K562 (cell line): ENCODE data around the gene HPX. TPM values are rescaled to one million over a fixed set of nuclear protein-coding genes. Genes with fewer than 3 reads are reported as not detected.

Experiments
- KLF1 ChIP-seq: fragments of 450-650 bp; IDR thresholded peaks from 2 replicates; pipeline ENCODE4 v1.6.1; 2016; ENCODE audit warnings: missing genetic modification characterization, missing compliant biosample characterization
- MCM5 ChIP-seq: fragments of 450-650 bp; IDR thresholded peaks from 2 replicates; pipeline ENCODE4 v1.6.1; 2016; ENCODE audit warnings: low read depth
- PHTF2 ChIP-seq: fragments of 250-450 bp; sonication (Bioruptor Pico); IDR thresholded peaks from 2 replicates; pipeline ENCODE4 v1.5.0; 2021; ENCODE audit warnings: mild to moderate bottlenecking
- POLR2A ChIP-seq: fragments of 450-650 bp; conservative IDR thresholded peaks from 2 replicates; pipeline ENCODE4 v1.6.1; 2016
- POLR2H ChIP-seq: IDR thresholded peaks from 2 replicates; pipeline ENCODE4 v1.6.1; 2016; ENCODE audit warnings: missing genetic modification characterization, low read depth, mild to moderate bottlenecking, control low read depth, missing compliant biosample characterization, moderate library complexity
- SP2 ChIP-seq: IDR thresholded peaks from 2 replicates; pipeline ENCODE4 v1.6.1; 2011; ENCODE audit warnings: mild to moderate bottlenecking, low read depth, low read length, moderate library complexity; ENCODE audit not compliant: poor library complexity, severe bottlenecking; ENCODE audit errors: extremely low read depth
- ZNF165 ChIP-seq: fragments of 250-450 bp; sonication (Bioruptor Pico); IDR thresholded peaks from 2 replicates; pipeline ENCODE4 v1.4.0; 2020; ENCODE audit warnings: borderline replicate concordance
- polyA plus RNA-seq, 8 experiments: library from polyadenylated mRNA; depleted of rRNA in 4 of 8; stranded (reverse) in 5 of 8; unstranded in 3 of 8; fragments of >200 nt; fragmentation: Nextera tagmentation in 2 of 8; fragmentation: Illumina TruSeq in 1 of 8; extraction: Ambion mirVana in 2 of 8; extraction: Trizol in 1 of 8; gene quantifications; 2 replicates each; pipeline versions ENCODE4 v1.2.1 to v1.2.3, GENCODE V29; 2011 to 2014; ENCODE audit warnings: inconsistent platforms in 1 of 8, missing spikeins in 1 of 8
- total RNA-seq, 7 experiments: library from RNA; depleted of rRNA in 6 of 7; stranded (reverse); fragments of >200 nt in 6 of 7; fragmentation: Illumina TruSeq in 2 of 7; extraction: Trizol in 2 of 7; gene quantifications; 2 replicates each; pipeline versions ENCODE4 v1.2.1 to v1.2.3, GENCODE V29; 2011 to 2021; ENCODE audit warnings: low replicate concordance in 1 of 7
- TF ChIP-seq, protein P1 (sequence below): fragments of 250-450 bp; sonication (Bioruptor Pico); IDR thresholded peaks from 2 replicates; pipeline ENCODE4 v1.5.0; 2022; ENCODE audit warnings: mild to moderate bottlenecking
- TF ChIP-seq, protein P2 (sequence below): sonication (generic); formaldehyde crosslinking; IDR thresholded peaks from 2 replicates; pipeline ENCODE4 v1.8.0; 2023; ENCODE audit warnings: mild to moderate bottlenecking, missing genetic modification reagents

Gene HPX
- total and polyA plus RNA-seq, 9 of the 15 experiments (the other 6 are each of a cell fraction or from before 2014, with no cell fraction given): 0.12 to 1.2 (median 0.49) TPM; not detected in 1

DNA sequence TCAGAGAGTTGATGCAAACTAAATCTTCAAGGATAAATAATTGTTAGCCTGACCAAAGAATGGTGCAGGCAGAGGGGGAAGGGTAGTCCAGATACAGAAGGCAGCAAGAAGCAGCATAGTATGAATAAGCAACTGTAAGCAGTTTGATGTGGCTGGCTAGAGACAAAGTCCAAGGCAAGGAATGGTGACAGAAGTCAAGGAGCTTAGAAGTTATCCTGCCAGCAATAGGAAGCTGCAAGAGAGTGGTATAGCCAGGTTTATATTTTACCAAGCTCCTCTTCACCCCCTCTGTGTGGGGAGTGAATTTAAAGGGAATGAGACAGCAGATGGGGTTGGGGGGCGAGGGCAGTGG is 18.3 kb upstream of the HPX start (continued):
- TF ChIP-seq, protein P1, sequence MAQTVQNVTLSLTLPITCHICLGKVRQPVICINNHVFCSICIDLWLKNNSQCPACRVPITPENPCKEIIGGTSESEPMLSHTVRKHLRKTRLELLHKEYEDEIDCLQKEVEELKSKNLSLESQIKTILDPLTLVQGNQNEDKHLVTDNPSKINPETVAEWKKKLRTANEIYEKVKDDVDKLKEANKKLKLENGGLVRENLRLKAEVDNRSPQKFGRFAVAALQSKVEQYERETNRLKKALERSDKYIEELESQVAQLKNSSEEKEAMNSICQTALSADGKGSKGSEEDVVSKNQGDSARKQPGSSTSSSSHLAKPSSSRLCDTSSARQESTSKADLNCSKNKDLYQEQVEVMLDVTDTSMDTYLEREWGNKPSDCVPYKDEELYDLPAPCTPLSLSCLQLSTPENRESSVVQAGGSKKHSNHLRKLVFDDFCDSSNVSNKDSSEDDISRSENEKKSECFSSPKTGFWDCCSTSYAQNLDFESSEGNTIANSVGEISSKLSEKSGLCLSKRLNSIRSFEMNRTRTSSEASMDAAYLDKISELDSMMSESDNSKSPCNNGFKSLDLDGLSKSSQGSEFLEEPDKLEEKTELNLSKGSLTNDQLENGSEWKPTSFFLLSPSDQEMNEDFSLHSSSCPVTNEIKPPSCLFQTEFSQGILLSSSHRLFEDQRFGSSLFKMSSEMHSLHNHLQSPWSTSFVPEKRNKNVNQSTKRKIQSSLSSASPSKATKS: no peak
- TF ChIP-seq MCM5: no peak
- no peak for TF ChIP-seq SP2
- TF ChIP-seq, protein P2, sequence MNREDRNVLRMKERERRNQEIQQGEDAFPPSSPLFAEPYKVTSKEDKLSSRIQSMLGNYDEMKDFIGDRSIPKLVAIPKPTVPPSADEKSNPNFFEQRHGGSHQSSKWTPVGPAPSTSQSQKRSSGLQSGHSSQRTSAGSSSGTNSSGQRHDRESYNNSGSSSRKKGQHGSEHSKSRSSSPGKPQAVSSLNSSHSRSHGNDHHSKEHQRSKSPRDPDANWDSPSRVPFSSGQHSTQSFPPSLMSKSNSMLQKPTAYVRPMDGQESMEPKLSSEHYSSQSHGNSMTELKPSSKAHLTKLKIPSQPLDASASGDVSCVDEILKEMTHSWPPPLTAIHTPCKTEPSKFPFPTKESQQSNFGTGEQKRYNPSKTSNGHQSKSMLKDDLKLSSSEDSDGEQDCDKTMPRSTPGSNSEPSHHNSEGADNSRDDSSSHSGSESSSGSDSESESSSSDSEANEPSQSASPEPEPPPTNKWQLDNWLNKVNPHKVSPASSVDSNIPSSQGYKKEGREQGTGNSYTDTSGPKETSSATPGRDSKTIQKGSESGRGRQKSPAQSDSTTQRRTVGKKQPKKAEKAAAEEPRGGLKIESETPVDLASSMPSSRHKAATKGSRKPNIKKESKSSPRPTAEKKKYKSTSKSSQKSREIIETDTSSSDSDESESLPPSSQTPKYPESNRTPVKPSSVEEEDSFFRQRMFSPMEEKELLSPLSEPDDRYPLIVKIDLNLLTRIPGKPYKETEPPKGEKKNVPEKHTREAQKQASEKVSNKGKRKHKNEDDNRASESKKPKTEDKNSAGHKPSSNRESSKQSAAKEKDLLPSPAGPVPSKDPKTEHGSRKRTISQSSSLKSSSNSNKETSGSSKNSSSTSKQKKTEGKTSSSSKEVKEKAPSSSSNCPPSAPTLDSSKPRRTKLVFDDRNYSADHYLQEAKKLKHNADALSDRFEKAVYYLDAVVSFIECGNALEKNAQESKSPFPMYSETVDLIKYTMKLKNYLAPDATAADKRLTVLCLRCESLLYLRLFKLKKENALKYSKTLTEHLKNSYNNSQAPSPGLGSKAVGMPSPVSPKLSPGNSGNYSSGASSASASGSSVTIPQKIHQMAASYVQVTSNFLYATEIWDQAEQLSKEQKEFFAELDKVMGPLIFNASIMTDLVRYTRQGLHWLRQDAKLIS (CRISPR knock-in tag): no peak
- TF ChIP-seq POLR2H (tag): no peak
- TF ChIP-seq POLR2A: no peak
- TF ChIP-seq ZNF165 (CRISPR knock-in tag): no peak
- no peak for TF ChIP-seq PHTF2 (CRISPR knock-in tag)
- TF ChIP-seq KLF1 (tag): no peak
